GM21515 (cell line): ENCODE data around the gene ERC2.

Experiments used
- ATAC-seq: cut with Tn5 transposase; IDR thresholded peaks from one replicate; pipeline ENCODE4 v1.9.1; 2021; ENCODE audit not compliant: unreplicated experiment

ERC2 gene

DNA sequence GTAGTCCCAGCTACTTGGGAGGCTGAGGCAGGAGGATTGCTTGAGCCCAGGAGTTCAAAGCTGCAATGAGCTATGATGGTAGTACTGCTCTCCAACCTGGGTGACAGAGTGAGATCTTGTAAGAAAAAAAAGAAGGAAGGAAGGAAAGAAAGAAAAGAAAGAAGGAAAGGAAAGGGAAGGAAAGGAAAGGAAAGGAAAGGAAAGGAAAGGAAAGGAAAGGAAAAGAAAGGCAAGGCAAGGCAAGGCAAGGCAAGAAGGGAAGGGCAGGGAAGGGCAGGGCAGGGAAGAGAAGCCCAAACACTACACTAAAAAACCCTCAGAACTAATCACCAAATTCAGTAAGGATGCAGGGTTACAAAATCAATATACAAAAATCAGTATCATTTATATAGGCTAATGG, 341.6 kb downstream of the ERC2 start:
- ATAC-seq: no peak

DNA sequence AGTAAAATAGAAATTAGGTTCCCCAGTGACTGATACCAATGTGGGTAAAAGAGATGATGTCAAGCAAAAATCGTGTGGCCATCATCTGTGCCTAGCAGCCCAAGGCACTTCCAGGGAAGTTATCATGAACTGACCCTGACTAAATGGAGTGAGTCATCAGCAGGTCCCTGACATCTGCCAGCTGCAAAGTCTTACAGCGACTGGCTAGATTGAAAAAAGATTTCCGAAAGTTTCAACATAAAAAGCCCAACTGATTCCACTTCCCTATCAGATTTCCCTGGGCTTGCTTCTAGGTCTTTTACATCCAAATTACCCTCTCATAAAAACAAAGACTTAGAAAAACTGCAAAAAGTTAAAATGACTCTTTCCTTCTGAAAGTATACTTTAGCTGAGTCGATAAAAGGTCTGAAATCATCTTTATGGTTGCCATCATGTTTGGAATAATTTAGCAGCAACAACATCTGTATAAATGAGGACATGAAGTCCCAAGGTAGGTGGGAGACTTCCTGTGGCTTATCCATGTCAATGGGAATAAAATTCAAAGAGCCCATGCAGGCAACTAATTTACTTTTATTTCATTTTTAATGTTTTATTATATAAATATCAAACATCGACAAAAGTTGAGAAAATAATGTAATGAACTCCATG, 342.8 kb downstream of the ERC2 start:
- no peak for ATAC-seq

DNA sequence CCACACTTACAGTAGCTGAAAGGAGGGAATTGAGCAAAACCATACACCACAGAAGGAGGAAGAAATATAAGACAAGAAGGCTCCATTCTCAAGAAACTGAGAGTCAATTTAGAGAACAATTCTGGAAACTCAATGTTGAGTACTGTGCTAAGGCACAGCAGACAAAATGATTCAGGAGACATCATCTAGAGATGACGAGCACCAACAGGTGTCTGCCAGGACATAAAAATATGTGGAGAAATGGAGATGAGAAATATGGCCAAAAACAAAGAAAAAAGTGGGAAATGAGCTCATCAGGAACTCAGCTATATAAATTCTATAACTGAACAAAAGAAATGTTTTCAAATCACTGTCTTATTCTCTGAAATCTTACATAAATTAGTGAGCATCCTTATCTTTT, 343.7 kb downstream of the ERC2 start:
- no peak for ATAC-seq

DNA sequence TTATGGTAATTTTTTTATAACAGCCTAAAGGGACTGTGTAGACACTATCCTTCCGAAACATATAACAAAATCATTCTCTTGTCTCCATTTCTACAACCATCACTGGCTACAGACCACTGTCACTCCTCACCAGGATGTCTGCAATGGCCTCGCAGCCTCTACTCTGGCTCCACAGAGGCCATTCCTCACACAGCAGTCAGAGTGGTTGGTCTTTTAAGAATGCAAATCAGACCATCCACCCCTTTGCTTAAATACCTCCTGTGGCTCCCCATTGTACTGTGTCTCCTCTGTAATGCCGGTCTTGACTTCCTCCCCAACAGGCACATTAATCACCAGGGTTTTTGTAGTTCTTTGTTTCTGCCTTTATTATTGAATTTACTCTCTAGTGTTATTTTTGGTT, 344.8 kb downstream of the ERC2 start:
- no peak for ATAC-seq

DNA sequence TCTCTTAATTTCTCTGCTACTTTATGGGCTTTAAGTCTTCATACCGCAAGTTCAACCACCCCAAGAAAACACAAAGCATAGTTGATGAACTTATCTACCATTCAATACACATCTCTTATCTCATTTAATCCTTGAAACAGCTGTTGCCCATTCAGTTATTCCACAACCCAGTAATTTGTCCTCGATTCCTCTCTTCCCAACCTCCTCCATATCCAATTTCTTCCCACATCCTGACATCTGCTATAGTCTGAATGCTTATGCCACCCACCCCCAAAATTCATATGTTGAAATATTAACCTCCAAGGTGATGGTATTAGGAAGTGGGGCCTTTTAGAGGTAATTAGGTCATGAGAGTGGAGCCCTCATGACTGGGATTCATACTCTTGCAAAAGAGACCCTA, 345.4 kb downstream of the ERC2 start:
- ATAC-seq: no peak

DNA sequence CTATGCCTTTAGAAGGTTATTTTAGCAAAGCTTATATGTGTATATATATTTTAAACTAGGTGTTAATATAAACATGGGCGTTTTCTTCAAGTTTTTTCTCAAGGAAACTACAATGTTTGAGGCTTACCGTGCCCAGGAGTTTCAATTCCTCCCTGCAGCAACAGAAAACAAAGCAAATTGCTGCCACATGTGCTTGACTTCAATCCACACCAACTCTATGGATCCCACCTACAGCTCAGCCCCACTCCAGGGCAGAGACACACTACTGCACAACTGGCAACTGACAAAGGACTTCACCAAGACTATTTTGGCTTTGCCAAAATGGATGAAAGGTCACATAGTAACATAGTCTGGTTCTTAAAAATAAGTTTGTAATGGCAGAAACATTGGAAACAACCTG, 346.6 kb downstream of the ERC2 start:
- ATAC-seq: no peak

DNA sequence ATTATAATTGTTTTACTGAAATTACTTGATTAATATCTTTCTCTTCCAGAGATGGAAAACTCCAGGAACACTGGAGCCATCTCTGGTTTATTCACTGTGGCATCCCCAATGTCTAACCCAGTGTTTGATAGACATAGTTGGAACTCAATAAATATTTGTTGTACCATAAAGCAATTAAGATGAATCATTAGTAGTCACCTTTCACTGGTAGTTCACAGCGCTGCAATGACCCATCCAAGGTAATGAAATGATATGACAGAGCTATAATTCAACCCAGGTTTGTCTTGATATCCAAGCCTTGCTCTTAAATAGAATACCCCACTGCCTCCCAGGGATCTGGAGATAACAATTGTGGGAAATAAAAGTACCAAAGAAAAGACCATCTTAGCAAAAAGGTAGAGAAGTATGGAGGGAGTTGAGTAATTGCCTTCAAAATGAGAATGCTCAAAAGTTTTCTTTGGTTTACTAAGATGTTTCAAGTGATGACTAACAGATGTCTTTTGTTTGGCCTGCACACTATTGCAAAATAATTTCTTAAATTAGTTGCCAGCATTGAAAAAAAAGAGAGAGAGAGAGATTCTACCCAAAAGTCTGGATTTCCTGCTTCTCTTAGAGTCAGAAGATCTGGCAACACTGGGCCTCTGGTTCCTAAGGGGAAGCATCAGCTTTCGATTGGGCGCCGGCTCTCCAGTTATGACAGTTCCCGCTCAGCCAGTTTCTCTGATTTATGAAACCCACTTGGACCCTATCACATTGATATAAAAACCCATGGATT, 348.5 kb downstream of the ERC2 start:
- no peak for ATAC-seq

DNA sequence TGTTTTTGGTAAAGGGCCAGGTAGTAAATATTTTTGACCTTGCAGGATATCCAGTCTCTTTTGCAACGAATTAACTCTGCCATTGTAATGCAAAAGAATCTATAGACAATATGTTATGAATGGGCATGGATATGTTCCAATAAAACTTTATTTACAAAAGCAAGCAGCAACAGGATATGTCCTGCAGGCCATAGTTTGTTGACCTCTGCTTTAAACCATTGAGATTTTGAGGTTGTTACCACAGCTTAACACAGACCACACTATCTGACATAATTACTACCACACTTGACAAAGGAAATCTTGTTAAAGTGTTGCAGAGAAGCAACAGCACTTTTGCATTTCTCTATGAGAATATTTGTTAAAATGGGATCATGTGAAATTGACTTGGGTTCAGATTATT, 349.3 kb downstream of the ERC2 start:
- no peak for ATAC-seq

DNA sequence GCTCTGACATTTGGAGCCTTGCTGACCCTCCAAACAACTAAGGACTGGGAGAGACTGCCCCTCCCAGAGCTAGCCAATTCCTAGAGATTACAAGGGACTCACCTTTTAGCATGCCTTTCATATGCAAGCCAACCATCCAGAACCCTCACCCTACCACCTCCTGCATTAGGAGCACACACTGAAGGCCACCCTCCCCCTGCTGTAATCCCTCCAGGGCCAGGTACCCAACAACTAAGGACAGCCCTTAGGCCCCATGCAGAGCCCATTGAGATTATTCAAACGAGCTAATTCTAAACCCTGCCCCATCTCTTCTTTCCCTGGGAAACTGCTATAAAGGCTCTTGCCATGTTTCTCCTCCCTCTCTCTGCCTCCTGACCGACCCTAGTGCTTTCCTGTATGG, 352.6 kb downstream of the ERC2 start:
- no peak for ATAC-seq

DNA sequence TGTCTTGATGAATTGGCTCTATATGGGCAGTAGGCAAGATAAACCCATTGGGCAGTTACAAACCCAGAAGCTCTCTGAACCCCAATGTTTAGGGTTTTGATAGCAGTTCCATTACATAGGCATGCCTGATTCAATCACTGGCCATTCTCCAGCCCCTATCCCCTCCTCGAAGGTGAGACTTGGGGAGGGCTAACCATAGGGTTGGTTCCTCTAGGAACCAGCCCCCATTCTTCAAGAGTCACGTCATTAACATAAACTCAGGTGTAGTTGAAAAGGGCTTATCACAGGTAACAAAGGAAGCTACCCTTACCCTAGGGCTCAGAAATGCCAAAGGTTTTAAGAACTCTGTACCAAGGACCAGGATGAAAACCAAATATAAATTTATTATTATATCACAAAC, 353.1 kb downstream of the ERC2 start:
- ATAC-seq: no peak

DNA sequence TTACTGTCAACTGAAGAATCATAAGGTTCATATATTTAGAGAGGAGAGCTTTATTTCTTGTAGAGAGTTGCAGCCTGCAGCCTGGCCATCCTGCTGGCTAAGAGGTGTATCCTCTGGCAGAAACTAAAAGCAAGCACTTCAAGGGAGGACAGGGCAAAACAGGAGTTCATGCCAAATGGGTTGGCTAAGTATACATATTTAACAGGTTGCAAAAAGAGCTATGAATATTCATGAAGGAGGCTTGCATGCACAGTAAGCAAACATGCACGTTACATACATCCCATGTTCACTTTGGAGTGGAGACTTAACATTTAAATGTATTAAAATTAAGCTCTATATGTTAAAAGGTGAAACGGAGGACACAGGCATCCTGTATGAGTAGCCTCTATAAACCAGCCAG, 354.4 kb downstream of the ERC2 start:
- no peak for ATAC-seq

DNA sequence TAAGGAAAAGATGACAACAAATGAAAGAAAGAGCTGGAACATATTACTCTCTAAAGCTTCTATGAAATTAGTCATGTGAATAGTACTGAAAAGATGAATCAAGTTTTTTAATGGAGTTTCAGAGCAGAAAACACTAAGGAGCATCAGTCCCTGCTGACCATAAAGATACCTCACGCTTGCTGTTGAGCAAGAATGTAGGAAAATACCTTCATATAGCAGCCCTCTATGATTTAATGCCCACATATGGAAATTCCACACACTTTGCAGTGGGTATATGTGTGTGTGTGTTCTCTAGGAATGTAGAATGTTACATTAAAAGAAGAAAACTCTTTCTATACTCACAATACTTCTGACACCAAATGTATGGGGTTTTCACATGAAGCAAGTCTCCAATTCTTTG, 355.0 kb downstream of the ERC2 start:
- ATAC-seq: no peak

DNA sequence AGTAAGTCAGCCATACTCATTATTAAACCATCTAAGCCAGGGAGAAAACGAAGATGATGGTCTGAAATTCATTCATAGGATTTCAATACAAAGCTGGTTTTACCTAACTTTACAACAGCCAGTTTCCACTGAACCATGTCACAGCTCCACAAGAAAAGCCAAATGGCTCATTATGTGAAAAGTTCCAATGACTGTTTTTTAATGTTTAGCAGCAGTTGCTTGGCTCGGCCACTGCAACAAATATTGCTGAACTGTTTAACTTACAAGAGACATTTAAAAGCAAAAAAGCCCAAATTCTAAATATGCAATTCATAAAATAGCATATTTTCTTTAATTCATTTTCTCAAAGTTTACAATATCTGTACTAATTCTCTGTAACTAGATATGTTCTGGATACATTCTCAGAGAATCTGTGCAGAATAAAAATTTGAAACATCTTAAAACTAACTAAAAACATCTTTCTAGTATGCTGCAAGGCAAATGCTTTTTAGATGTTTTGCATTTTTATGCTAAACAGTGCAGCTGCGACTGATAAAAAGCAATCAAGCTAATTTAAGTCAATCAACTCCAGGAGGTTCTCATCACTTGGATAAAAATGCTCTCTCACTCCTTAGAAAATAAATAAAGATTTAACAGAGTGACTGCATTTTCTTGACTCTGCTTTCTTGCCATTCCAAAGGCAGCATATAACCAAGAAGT, 356.5 kb downstream of the ERC2 start:
- ATAC-seq: no peak

DNA sequence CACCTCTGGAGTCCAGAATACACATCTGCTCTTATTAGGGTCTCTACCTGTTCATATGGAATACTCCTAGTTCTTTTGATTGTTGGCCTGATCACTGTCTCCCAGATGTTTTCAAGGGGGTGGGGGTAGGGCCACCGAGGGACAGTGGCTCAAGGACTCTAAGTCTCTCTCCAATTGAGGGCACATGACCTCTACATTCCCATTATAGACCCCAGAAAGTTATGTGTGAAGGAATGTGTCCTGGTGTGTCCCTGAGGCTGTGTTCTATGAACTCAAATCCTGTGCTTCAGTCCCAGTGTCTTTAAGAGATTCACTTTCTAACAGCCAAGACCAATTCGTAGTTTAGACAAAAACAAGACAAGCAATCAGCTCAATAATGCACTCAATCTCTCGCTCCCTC, 357.4 kb downstream of the ERC2 start:
- ATAC-seq: no peak

DNA sequence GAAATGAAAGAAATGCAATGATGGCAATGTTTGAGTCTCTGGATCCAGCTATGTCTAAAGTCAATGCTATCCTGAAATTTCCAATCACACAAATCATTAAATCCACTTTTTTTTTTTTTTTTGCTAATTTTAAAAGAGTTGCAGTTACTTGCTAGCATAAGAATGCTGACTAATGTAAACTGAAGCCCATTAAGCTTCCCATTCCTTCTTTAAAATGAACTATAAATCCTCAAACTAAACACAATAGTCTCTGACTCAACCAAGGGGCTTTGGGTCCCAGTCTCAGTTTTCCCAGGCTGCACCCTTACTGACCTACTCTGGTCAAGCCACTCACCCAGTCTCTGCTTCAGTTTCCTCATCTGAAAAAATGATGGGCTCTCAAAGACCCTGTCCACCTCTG, 361.1 kb downstream of the ERC2 start:
- no peak for ATAC-seq

DNA sequence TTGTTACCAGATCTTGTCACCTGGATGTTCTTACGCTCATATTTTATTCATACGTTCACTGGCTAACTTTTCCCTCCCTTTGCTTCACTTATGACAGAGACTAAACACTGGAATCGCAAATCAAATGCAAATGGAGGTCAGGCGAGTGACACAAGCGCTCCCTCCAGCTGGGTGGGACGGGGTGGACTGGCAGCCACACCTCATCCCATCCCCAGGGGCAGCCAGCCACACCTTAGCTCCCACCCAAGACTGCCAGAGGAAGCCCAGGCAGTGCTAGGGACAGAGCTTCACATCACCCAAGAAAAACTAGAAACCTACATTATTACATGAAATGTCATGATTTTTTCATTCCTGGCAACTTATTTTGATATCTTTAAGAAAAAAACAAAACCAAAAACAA, 366.2 kb downstream of the ERC2 start:
- ATAC-seq: no peak

DNA sequence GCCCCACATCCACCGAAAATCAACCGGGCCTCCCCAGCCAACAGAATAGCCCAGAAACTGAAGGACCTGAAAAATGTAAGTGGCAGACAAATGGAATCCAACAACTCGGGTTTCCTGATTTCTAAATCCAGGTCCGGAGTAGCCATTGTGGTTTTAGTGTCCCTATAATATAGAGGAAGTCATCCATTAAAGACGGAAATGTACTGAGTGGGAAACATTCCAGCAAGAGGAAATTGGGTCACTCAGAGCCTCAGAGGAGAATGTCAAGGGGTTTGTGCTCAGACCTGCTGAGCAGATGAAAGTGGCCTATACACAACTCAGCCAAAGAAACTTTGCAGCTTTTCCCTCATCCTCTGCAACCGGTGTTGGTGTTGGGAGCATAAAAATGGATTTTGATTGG, 366.7 kb downstream of the ERC2 start:
- no peak for ATAC-seq

DNA sequence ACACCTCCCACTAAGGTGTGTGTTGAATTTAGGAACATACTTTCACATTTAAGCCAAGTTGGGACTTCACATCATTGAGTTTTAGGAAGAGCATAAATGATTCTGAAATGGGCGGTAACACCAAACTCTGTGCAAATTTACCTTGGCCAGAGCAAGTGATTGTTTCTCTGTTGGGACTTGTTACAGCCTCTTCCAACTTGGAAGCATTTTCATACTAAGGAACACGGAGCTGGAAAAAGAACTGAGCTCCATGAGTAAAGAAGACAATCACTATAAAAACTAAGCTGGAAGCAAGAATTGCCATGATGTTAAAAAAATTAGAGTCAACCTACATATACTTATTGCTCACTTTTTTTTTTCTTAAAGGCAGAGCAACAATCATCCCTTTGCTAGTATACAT, 371.3 kb downstream of the ERC2 start:
- ATAC-seq: no peak

DNA sequence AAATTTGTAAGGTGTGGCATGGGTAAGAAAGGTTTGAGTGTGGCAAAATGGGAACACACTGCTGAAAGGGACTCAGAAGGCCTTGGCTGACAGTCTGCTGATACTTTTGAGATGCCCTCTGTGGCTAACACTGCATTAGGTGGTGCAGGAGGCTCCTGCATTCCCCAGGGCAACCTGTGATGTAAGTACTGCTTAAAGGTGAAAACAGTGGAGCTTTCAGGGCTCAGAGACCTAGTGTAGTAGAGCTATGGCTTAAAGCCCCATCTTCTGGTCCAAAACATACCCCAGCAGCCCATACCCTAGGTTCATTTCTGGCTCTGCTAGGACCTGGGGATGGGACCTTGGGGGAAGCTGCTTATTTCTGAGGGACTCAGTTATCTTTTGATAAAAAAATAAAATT, 374.1 kb downstream of the ERC2 start:
- ATAC-seq: no peak

DNA sequence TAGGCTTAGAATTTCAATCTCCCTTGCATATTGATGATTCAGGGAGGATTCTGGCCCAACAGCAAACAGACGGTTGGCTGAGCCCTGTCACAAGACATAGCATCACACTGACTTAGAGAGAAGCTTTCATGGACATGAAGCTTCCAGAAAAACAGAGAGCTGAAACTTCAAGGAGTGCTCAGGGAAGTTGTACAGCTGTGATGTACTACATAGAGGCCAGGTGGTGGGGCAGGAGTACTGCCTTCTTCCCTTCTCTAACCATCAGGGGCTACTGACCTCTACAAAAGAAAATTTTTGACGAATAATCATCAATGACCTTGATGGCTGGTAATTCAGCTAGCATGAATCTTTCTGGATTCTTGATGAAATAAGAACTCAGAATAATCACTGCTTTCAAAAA, 378.5 kb downstream of the ERC2 start:
- ATAC-seq: no peak

DNA sequence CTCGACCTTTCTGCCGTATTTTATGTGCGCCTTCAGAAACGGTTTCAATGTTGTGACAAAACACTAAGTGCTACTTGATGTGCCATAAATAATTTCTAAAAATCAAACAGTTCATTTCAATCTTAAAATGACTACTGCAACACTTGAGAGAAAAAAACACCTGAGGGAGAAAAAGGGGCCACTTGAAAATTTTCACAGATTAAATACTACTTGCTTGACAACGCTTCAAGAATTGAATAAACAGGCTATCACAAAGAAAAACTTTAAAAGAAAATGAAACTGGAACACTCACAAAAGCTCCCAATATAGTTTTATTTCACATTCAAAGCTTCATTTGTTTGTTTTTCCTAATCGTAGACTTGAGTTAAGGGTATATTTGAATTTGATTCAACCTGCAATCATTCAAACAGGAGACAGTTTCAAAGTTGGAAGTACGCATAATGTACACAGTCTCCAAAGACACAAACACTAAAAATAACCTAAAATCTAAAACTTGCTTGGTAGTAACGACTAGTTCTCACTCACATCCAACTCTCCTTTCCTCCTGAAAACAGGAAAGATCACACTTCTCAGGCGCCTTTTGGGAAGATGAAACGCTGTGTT, 380.7 kb downstream of the ERC2 start:
- ATAC-seq: no peak

DNA sequence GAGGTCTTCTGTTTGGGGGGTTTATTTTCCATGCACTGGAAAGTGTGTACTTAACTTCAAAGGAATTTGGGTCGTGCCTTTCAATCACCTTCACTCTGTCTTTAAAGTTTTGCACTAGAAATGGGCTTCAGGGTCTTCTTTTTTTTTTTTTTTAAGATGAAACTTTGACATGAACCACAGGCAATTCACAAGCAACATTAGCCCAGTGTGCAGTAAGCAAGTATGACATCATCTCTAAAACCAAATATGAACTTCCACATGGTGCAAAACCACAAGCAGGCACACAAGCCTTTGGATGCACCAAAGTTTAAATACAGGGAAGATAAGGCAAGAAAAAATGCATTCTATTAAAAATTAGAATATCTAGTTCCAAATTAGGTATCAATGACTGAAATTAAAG, 381.9 kb downstream of the ERC2 start:
- ATAC-seq: no peak
